GM19025 (cell line): Measurements from ENCODE around the gene RDH14.

Experiments
- ATAC-seq: cut with Tn5 transposase; IDR thresholded peaks from one replicate; pipeline ENCODE4 v1.9.1; 2021; ENCODE audit warnings: mild to moderate bottlenecking, low read depth, moderate library complexity; ENCODE audit not compliant: unreplicated experiment

RDH14 gene

GRCh38 chr2:18560031-18560796 is at the start of gene RDH14:
RDH14 (minus strand) TSS chr2:18560653; CDS start chr2:18560572, 81 bp downstream.
- ATAC-seq = peak; percentile 90

DNA sequence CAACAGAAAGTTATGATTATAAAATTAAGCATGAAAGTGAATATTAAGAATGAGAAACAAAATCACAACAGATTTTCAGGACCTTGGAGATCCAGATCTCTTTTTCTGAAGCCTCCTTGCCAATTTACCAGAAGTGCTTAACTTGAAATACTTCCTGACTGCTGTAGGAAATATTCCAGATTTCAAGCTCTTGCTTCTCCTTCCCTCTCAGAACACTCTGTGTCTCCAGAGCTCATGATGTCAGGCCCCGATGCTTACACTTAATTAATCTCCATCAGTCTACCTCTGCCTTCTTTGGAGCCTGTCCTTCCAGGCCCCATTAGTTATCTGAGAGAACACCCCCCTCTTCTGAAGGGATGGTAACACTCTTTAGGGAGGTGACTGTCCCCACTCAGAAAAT is 49.6 kb upstream of the RDH14 start:
- ATAC-seq = no peak

- no peak for ATAC-seq
Measured at GRCh38 chr2:18605115-18605514, 44.7 kb upstream of the RDH14 start.

- ATAC-seq = no peak
Measured at GRCh38 chr2:18604531-18604885, 44.1 kb upstream of the RDH14 start.

DNA sequence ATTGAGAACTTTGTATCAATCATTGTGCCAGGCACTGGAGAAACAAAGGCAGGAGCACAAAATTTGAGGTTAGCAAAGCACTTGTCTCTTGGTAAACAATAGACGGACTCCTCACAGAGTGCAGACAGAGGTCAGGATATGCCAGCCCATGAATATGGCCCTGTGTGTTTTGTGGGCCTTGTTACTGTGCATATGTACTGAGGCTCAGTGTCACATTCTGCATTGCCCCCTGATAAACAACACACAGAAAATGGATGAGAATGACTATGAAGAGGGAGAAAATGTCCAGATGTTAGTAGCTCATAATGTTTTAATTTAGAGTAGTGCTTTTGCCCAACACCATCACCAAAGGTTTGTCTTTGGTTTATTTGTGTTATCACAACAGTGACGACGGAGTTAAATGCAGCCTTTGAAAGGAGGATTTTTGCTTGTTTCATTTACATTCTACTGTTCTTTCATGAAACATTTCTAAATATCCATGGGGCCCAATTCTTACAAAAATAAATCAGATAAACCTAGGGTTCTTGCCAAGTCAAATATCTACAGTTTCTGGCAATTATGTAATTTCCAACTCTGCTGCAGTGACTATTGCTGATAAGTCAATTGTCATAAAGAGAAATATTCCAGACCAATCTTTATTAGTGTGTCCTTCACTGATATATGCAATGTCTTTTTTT is 43.5 kb upstream of the RDH14 start:
- no peak for ATAC-seq

DNA sequence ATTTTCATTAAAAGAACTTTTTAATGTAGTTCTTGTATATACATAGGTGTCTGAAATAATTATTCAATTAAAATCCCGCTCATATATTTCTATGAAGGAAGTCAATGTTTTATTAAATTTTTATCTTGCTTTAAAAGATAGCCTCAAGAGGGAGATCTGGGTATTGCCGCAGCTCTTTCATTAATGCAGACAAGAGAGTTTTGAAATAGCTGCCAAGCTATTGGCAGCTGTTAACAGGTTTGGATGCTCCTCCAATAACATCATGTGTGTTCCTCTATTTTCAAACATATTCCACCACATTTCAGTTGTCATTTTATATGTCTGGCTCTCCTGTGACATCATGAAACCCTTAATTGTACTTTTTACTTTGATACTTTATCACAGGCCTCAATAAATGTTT is 41.8 kb upstream of the RDH14 start:
- no peak for ATAC-seq

- no peak for ATAC-seq
Measured at GRCh38 chr2:18600255-18600613, 39.8 kb upstream of the RDH14 start.

DNA sequence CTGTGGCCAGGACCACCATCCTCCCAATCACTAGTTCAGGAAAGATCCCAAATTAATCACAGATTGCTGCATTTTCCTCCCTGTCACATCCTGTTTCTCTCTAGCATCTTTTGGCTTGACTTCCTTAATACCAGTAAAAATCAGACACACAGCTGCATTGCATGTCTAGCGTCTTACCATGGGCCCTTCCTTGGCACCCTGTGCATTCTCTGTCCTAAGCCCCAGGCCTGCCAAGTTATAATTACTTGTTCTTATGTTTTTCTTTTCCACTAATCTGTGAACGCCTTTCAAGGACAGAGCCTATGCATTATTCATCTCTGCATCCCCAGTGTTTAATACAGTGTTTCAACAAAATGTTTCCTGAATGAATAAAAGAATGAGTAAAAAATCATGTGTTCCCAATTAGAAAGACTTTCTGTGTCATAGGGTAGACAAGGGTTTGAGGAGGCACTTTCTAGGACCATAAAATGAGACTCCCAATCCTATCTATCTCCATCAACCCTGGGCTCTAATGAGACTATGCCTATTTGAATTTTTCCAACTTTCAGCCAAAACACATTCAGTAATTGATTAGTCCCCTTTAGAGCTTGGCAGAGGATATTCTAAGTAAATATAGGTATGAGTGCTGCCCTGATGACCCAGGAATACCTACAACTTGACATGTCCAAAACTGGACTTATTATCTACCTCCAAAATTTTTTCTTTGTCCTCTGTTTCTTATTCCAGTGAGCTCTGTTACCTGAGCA is 39.2 kb upstream of the RDH14 start:
- ATAC-seq = no peak

DNA sequence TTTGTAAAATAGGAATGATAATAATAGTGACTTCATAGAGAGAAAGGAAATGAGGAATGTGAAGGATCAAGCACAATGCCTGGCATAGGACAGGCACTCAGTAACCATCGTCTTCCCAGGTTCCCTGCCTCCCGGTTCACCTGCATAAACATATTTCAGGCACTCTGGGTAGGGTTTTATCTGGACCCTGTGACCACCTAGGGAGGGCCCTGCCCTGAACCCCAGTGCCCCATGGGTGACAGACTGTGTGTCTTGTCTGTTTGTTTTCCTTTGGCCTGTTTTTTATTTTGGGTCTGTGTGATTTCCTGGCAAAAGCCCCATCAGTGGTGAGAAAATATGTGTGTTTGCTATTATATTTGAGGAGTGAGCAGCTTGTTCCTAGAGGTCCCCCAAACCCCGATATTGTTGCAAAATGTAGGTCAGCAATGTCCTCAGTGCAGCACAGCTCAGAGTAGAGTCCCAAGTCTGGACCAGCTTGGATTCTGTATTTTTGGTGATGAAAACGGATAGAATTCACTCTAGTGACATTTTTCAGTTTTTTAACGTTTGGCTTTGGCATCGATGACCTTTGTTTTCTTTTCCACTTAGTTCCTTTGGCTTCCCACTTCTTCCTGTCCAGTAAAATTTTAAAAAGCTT is 38.5 kb upstream of the RDH14 start:
- no peak for ATAC-seq

- ATAC-seq = no peak
Measured at GRCh38 chr2:18597618-18598017, 37.2 kb upstream of the RDH14 start.

- no peak for ATAC-seq
Measured at GRCh38 chr2:18596993-18597392, 36.5 kb upstream of the RDH14 start.

- no peak for ATAC-seq
Measured at GRCh38 chr2:18593496-18593895, 33.0 kb upstream of the RDH14 start.

DNA sequence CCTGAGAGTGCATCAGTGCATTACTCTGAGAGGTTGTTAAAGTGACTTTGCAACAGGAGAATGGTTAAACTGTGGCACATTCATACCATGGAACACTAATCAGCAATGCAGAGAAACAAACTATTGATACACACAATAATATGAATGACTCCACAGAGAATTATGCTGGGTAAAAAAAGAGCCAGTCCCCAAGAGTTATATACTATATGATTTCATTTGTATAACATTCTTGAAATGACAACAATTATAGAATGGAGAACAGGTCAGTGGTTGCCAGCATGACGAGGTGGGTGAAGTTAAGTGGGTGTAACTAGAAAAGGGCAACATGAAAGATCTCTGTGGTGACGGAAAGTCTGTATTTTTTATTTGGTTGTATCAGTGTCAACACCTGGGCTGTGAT is 31.9 kb upstream of the RDH14 start:
- no peak for ATAC-seq

- ATAC-seq = no peak
Measured at GRCh38 chr2:18589354-18589753, 28.9 kb upstream of the RDH14 start, which contains the start of gene NT5C1B. NT5C1B (minus strand) TSS chr2:18589569; CDS start chr2:18589468, 101 bp downstream.

DNA sequence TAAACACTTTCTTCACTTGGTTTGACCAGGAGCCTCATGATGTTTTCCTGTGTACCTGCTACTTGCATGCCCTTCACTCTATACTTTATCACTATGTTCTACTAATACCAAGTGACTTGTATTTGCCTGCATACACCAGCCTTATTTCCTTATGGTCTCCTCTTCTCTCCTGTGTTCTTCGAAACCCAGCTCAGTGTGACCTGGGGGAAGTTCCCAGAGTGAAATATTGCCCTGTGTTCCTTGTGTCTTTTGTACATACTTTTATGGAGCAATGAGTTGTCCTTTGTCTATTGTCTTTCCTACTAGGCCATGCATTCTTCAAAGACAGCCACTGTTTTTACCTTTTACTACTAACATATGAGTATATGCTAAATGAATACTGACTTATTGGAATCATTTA is 28.3 kb upstream of the RDH14 start:
- ATAC-seq = no peak

DNA sequence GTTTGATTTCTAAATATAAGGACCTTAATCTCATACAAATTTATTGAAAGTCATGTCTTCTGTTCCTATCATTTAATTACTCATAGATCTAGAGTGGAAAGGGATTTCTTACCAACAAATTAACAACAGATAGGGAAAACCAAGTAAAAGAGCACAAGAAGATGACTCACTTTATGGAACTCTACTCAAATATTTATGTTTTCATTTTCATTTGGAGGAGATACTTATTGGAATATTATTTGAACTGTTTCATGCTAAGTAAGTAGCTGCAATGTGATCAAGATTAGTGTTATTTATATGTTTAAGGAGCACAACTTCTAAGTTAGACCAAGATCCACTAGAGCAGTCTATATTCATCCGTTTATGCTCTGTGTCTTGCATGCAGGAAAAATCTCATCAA is 27.6 kb upstream of the RDH14 start:
- no peak for ATAC-seq

- no peak for ATAC-seq
Measured at GRCh38 chr2:18585526-18585925, 25.1 kb upstream of the RDH14 start.

- ATAC-seq = no peak
Measured at GRCh38 chr2:18584608-18584954, 24.1 kb upstream of the RDH14 start.

DNA sequence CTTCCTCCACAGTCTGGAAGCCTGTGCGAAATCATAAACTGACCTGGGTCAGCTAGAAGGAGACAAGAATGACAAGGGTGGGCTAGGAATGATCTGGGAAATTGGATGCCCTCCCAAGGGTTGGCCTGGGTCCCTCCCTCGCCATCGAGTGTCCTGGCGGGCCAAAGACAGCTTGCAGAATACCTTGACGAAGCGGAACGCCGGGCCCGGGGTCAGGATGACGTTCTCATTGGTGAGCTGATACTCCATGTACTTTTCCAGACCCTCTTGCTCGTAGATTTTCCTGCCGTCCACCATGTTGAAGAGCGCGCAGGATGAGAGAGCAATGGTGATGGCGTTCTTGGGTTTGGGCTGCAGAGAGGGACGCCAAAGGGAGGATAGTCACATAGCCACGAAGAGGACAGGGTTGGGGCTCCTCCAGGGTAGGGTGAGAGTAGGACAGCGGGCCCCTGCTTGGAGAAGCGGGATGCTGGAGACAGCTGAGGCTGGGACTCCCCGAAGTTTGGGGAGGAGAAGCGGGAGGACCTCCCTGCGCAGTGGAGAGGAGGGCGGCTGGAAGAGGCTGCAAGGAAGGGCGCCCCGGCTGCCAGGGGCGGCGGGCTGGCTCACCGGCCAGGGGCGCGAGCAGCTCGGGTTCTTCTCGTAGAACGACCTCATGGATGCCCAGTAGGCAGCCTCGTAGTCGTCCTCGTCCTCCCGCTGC is 23.6 kb upstream of the RDH14 start:
- no peak for ATAC-seq

- ATAC-seq = no peak
Measured at GRCh38 chr2:18580606-18581005, 20.2 kb upstream of the RDH14 start.

GRCh38 chr2:18578033-18578432 is 17.6 kb upstream of the RDH14 start:
- no peak for ATAC-seq
